ENCODE data around the gene DDI1.

GRCh38 chr11:103987629-103988594 lies 48.5 kb upstream of the DDI1 start:
- no peak for TF ChIP-seq POLR2A (IDR thresholded peaks at IDR 0.05)
- no peak for TF ChIP-seq CTCF (IDR thresholded peaks at IDR 0.05)
- no peak for TF ChIP-seq EP300 (IDR thresholded peaks at IDR 0.05)

Data from gastroesophageal sphincter (tissue), 3 donors.